ENCODE results near the gene SLC52A3.
"Not testable (repeated sequence)": the region's sequence is repeated elsewhere in the genome, so short reads cannot be mapped to it uniquely, and the experiment has no call there.

SLC52A3 gene

DNA sequence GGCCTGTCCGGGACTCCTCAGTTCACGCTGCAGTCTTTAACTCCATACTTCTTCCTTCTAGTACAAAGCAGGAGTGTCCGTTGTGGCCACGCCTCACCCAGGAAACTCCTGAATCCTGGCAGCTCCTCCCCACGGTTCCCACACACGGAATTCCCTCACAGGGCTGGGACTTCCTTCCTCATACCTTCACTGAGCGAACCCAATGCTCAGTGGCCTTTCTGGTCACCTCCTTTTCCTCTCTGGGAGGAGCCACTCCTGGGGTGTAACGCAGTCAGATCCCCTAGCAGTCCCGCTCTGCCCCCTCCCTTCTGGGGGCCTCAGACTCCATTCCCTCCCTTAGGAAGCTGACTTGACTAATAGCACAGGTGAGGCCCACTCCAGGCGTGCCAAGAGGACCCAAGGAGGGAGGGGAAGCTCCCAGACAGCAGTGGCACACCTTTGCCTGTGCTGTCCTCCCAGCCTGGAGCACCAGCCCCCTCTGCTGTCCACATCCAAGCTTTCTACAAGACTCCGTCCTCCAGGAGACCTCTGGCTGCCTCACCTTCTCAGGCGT is at the start of gene SLC52A3:
Gene SLC52A3, minus strand, starts transcription at position 75 of the 553 bp plus-strand sequence. CDS start 2,726 bp downstream, outside the sequence.
- DNase-seq (ENCODE audit: low spot score), result no peak

GRCh38 chr20:815914-816606 is 47.8 kb upstream of the SLC52A3 start:
- peak; percentile 60 for DNase-seq (ENCODE audit: low spot score)

GRCh38 chr20:815226-815625 is 46.9 kb upstream of the SLC52A3 start:
- DNase-seq (ENCODE audit: low spot score), result no peak

DNA sequence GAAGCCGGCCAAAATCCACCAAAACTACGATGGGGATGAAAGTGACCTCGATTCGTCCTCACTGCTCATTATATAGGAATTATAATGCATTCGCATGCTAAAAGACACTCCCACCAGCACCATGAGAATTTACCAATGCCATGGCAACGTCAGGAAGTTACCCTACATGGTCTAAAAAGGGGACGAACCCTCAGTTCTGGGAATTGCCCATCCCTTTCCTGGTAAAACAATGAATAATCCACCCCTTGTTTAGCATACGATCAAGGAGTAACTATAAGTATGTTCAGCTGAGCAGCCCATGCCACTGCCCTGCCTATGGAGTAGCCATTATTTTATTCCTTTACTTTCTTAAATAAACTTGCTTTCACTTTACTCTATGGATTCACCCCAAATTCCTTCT is 45.1 kb upstream of the SLC52A3 start:
- DNase-seq (ENCODE audit: low spot score), result no peak

GRCh38 chr20:812435-812814 is 44.1 kb upstream of the SLC52A3 start:
- DNase-seq (ENCODE audit: low spot score), result not testable (repeated sequence)

GRCh38 chr20:811776-812434 is 43.6 kb upstream of the SLC52A3 start:
- not testable (repeated sequence) for DNase-seq (ENCODE audit: low spot score)

DNA sequence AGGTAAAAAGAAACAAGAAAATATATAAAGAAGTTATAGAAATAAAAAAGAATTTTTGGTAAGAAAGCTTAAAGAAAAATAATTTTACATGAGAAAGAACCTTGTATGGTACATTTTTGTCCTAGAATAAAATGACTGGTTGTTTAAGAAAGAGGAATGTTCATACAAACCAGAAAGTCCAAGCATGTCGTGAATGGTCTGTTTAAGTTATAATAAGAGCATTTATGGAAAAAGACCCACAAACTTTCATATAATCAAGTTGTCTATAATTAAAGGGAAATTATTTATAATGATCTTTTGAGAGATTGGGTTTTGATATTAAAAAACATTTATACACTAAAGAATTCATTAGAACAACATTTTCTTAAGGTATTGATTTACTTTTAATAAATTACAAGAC is 37.4 kb upstream of the SLC52A3 start:
- no peak for DNase-seq (ENCODE audit: low spot score)

DNA sequence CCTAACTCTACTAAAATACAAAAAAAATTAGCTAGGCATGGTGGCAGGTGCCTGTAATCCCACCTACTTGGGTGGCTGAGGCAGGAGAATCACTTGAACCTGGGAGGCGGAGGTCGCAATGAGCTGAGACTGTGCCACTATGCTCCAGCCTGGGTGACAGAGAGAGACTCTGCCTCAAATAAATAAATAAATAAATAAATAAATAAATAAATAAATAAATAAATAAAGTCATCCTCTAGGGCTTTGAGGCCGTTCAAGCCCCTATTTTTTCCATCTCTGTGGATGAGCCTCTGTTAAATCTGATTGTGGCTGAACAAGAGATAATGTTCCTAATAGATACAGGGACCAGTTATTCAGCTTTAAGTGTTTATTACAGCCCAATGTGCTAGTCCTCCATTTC is 33.4 kb upstream of the SLC52A3 start:
- no peak for DNase-seq (ENCODE audit: low spot score)

DNA sequence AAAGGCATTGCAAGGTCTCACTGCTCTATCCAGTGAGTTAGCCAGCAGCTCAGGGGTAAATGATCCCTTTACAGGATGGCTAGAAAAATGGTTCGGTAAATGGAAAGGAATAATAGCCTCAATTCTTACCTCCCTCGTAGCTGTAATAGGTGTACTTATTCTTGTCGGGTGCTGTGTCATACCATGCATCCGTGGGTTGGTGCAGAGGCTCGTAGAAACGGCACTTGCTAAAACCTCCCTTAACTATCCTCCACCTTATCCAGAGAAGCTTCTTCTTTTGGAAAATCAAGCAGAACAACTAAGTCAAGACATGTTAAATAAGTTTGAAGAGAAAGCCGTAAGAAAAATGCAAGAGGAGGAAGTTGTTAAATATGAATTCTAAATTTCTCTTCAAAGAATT is 31.7 kb upstream of the SLC52A3 start:
- DNase-seq (ENCODE audit: low spot score), result not testable (repeated sequence)

DNA sequence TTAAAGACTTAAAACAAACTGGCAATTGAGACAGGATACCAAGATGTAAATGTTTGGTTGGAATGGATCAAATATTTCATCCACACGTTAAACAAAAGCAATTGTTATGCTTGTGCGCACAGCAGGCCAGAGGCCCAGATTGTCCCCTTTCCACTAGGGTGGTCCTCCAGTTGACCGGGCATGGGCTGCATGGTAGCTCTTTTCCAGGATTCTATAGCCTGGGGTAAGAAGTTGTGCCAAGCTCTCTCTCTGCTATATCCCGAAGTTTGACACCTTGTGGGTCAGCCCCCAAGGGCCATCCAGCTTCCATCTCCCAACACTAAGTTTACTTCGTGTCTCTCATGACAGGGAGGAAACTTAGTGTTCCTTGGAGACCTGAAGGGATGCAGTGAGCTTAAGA is 30.4 kb upstream of the SLC52A3 start:
- DNase-seq (ENCODE audit: low spot score), result not testable (repeated sequence)

GRCh38 chr20:796921-797320 is 28.6 kb upstream of the SLC52A3 start:
- DNase-seq (ENCODE audit: low spot score), result no peak

DNA sequence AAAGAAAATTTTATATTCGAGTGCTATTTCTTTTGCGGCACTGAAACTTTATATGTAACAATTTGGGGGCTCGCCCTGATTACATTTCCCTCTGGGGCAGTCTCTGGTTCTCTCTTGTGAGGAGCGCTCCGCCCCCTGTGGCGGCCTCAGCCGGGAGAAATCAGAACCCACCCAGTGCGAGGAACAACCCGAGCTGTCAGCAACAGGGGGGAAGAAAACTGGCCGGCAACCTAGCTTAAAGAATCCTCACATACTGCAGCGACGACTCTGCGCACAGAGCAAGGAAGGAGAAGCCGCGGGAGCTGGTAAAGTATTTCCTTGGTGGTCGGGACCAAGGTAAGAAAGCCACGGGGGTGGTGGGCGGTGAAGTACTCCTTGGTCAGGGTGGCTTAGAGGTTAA is 23.9 kb upstream of the SLC52A3 start:
- DNase-seq (ENCODE audit: low spot score), result no peak

DNA sequence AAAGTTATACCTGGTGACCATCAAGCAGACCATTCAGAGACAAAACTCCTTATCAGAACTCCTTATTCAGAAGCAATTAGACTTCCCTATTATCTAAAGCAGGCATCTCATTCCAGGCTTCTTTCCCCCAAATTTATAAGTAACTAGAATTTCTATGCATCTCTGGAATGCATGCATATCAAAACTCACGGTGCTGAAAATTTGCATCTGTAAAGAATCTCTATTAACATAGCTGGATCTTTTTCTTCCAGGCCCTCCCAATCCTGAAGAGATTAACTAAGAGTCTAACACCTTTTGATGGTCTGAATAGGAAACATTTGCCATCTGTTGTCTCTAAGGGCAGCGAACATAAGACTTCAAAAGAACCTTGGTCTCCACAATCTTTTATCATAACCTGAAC is 22.8 kb upstream of the SLC52A3 start:
- no peak for DNase-seq (ENCODE audit: low spot score)

DNA sequence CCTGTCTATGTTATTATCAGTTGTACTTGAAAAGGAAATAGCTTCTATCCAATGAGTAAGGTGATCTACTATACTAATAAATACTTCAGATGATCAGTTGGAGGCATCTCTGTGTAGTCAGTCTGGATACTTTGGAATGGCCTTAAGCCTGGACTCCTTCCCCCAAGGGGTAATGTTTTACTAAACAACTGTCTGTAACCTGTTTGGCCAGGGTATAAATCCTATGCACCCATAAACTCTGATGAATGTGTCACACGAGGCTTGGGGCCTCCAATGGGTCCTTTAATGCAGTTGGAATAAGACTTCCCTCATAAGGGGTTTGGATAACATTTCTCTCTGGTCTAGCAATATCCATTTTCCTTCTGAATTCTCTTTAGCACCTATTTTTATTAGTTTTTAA is 19.5 kb upstream of the SLC52A3 start:
- no peak for DNase-seq (ENCODE audit: low spot score)

DNA sequence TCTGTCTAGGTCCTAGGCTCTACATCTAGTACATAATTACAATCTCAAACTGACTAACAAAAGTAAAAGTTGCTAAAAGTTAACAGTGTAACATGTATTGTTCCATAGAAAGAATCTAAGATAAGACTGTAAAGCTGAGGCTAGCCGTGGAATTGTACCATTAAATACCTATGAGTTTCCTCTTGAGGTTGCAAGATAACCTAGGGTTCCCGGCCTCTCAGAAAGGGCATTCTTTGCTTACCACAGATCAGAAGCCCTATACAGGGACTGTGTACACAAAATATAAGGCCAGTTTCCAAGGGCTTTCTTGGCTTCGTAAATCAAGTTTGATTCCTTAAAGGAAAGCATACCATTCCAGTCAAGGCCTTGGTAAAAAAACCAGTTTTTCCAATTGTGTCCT is 11.5 kb upstream of the SLC52A3 start:
- DNase-seq (ENCODE audit: low spot score), result no peak

DNA sequence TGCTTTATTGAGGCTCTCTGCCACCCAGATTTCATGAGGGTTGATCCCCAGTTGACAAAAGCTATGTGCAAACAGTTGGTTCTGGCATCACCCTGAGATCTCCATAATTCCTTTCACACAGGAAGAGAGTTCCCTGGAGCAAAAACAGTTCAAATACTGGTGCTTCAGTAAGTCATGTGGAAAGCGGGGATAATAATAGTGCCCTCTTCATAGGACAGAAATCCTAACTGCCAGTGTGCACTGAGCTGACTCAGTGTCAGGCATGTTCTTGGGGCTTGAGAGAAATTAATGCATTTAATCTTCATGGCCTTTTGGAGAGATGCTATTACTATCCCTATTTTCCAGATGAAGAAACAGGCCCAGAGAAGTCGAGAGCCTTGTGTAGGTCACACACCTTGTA is 7.9 kb upstream of the SLC52A3 start:
- no peak for DNase-seq (ENCODE audit: low spot score)

GRCh38 chr20:775679-776135 is 7.4 kb upstream of the SLC52A3 start:
- DNase-seq (ENCODE audit: low spot score), result no peak

DNA sequence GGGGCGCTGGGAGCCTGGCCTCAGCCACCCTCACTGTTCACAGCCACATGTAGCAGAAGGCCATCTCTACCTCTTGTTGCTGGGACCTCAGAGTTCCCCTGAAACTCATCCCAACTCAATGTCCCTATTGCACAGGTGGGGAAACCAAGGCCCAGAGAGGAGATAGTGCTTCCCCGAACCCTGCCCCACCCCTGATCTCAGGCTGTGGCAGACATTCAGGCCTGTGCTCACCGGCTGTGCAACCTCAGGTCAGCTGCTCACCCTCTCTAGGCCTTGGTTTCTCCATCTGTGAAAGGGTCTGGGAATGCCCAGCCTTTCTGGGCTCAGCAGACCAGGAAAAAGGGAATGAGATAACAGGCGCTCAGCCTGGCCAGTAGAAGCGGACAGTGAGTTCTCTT is 6.4 kb upstream of the SLC52A3 start:
- DNase-seq (ENCODE audit: low spot score), result no peak

DNA sequence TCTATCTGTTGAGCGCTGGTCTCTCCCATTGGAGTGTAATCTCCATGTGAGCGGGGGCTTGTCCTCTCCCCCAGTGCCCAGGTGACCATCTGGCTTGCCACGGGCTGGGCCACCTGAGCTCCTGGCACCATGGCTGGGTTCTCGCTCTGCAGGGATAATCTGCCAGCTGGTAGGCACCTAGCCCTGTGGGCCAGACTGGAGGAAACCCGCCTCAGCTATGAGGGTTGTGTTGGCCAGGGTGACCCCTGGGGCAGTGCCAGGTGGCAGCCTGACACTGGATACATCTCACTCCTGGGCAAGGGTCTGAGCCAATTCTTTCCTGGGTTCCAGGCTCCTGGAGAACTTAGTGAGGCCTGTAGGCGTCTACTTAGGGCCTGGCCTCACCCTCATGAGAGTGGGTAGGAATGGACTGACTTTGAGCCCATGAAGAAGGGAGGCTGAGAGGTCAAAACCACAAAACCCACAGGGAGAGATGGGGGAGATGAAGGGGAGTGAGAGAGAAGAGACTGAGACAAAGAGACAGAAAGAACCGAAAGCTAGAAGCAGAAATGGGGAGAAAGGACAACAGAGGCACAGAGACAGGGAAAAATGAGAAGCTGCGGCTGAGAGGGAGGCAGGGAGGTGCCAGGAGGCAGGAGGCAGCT is 5.8 kb upstream of the SLC52A3 start:
- DNase-seq (ENCODE audit: low spot score), result no peak

DNA sequence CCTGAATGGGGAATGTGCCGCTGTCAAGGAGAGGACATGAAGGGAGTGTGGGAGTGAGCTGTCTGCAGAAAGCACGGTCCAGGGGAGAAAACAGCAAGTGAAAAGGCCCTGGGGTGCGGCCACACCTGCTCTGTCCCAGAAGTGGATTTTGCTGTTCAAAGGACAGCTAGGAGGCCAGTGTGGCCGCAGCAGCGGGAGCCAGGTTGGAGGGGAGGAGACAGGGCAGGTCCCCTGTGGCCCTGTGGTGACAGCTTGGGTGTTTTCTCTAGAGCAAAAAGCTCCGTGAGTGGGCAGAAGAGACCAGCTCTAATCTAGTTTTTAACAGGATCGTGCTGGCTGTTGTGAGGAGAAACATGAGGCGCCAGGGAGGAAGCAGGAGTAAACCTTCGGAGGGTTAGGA is 4.5 kb upstream of the SLC52A3 start:
- no peak for DNase-seq (ENCODE audit: low spot score)

GRCh38 chr20:771741-772464 is 3.6 kb upstream of the SLC52A3 start:
- DNase-seq (ENCODE audit: low spot score), result no peak

GRCh38 chr20:770691-771090 is 2.4 kb upstream of the SLC52A3 start:
- DNase-seq (ENCODE audit: low spot score), result no peak

Data from hepatic stellate cell (primary cell).